ENCODE data around the gene NKD2.

The NKD2 gene

DNA sequence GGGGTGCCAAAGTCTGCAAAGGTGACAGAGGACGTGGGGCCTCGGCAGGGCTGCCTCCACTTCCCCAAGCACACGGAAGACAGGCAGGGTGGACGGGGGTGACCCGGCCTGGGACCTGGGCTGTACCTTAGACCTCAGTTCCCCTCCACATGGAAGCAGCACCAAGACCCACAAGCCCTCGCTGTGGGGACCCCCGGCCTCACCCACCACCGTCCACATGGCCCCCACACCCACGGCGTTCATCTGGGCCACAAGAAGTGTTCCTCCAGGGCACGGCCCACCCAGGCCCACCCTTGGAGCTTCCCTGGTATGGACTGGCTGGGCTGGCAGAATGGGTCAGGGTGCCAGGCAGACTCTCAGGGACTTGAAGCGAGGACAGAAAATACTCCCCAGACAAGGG, 45.8 kb upstream of the NKD2 start:
- TF ChIP-seq, protein P1, sequence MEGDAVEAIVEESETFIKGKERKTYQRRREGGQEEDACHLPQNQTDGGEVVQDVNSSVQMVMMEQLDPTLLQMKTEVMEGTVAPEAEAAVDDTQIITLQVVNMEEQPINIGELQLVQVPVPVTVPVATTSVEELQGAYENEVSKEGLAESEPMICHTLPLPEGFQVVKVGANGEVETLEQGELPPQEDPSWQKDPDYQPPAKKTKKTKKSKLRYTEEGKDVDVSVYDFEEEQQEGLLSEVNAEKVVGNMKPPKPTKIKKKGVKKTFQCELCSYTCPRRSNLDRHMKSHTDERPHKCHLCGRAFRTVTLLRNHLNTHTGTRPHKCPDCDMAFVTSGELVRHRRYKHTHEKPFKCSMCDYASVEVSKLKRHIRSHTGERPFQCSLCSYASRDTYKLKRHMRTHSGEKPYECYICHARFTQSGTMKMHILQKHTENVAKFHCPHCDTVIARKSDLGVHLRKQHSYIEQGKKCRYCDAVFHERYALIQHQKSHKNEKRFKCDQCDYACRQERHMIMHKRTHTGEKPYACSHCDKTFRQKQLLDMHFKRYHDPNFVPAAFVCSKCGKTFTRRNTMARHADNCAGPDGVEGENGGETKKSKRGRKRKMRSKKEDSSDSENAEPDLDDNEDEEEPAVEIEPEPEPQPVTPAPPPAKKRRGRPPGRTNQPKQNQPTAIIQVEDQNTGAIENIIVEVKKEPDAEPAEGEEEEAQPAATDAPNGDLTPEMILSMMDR (IDR thresholded peaks at IDR 0.05; ENCODE audit: low read depth, low read length) = no peak
- no peak overlapping the region for H3K4me3 ChIP-seq (ENCODE audit: low read depth, low read length)

DNA sequence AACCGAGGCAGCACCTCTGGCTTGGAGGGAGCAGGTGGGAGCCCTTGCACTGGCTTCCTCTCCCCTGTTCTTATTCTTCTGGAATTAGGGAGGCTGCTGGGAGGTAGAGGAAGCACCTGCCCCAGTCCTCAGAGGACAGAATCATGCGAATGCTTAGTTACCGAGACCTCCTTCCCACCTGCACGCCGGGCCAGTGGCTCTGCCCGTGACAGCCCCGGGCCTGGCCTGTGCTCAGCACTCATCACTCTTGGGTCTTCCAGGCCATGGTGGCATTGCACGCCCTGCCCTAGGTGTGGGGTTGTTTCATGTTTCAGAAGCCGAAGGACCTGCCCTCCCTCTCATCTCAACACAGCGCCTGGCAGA, 45.3 kb upstream of the NKD2 start:
- TF ChIP-seq, protein P1 (IDR thresholded peaks at IDR 0.05; ENCODE audit: low read depth, low read length) = no peak
- no peak overlapping the region for H3K4me3 ChIP-seq (ENCODE audit: low read depth, low read length)

DNA sequence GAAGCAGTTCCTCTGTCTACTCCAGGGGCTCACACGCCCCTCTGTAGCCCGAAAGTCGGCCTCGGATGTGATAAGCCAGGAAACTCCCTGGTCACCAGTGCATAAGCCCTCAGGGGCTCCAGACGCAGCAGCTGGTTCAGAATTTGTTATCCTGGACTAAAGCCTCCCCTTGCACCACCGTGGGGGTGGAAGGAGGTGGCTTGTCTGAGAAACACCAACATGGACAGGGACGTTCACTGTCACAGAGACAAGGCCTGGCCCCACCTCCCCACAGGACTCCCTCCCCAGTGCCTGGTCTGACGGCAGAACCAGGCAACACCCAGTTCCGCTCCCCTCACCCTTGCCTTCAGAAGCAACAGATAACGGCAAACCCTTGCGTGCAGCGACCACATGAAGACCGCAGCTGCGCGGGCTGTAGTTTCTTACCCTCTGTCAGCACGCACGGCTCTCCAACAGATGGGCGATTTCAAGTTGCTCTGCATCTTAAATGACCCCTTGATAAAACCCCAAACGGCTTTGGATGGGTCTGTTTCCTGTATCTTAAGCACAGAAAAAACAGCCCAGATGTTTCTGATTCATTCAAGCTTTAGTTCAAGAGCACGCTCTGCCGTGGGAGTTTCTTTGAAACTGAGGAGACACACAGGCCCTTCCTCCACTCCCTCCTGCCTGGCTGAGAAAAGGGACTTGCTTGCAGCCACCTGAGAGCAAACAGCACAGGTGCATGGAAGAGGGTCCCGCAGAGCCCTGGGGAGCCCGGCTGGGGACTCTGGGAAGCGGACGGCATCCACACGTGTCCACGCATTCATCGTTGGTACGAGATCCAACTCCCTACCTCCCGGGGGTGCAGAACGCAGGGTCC, 44.7 kb upstream of the NKD2 start:
- no peak overlapping the region for H3K4me3 ChIP-seq (ENCODE audit: low read depth, low read length)
- TF ChIP-seq, protein P1 (IDR thresholded peaks at IDR 0.05; ENCODE audit: low read depth, low read length) = no peak

DNA sequence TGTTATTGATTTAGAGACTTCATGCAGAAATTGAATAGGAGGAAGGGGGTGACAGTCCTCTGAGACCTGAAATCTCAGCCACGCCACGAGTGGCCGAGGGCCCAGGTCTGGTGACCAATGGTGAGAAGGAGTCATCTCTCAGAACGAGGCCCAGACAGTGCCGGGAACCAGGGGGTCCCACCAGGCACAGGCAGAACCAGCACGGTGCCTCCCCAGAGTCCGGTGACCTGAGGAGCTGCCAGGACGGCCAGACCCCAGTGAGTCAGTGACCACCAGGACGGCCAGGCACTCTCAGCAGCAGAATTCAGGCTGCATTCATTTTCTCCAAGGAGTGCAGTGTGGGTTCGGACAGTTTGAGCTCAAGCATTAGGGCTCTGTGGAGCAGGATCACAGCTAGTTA, 43.8 kb upstream of the NKD2 start:
- TF ChIP-seq, protein P1 (IDR thresholded peaks at IDR 0.05; ENCODE audit: low read depth, low read length) = no peak
- H3K4me3 ChIP-seq (ENCODE audit: low read depth, low read length) = no peak overlapping the region

DNA sequence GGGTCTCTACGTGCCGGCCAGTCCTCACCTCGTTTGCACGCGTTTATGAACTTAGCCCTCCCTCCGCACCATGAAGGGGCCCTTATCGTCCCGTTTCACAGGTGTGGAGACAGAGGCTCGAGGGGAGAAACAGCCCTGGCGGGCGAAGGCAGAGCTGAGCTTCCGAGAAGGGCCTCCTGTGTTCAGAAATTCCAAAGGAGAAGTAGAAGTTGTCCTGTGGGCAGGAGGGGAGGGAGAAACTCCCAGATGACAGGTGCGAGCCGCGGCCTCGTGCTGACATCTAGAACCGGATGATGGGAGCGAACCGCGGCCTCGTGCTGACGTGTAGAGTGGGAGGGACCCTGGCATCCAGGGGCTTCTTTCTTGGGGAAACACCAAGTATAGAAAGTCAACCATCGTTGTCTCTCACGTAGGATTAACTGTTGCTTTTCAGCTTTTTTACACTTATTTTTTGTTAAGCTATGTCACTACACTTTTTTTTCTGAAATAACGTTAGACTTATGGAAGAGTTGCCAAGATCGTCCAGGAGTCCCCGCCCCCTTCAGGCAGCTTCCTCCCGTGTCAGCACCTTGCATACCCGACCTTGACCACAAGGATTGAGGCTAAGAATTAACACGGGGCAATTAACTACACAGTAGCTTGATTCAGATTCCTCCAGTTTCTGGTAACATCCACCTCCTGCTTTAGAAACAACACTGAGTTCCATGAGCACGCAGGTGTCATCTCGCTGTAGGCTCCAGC, 42.8 kb upstream of the NKD2 start:
- H3K4me3 ChIP-seq (ENCODE audit: low read depth, low read length) = no peak overlapping the region
- TF ChIP-seq, protein P1 (IDR thresholded peaks at IDR 0.05; ENCODE audit: low read depth, low read length) = no peak

DNA sequence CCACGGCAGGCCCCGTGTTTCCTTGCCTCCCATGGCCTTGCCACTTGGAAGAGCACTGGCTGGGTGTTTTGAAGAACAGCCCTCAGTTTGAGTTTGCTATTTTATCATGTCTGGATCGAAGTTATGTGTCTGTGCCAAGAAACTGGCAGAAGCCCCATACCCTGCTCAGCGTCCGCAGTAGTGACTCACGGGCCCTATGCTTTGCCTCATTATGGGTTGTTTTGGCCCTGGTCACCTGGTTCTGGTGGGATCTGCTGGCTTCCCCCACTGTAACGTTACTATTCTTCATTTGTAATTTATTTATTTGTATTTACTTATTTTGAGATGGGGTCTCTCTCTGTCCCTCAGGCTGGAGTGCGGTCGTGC, 42.3 kb upstream of the NKD2 start:
- no peak overlapping the region for H3K4me3 ChIP-seq (ENCODE audit: low read depth, low read length)
- TF ChIP-seq, protein P1 (IDR thresholded peaks at IDR 0.05; ENCODE audit: low read depth, low read length) = no peak

DNA sequence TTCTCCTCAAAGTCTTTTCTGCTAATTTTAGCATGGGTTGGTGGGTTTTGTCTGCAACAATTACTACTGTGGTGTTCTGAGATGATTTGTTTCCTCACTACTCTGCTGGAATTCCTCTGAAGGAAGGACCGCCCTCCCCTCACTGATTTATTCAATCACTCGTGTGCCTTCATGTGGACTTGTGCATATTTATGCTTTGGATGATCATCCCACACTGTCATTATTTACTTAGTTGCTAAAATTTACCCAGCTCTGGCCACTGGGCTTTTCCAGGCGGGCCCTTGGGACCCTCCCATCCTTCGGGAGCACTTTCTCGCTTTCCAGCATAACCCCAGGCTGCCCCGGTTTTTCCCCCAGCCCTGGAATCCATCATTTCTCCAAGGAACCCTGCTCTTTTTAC, 41.7 kb upstream of the NKD2 start:
- no peak overlapping the region for H3K4me3 ChIP-seq (ENCODE audit: low read depth, low read length)
- TF ChIP-seq, protein P1 (IDR thresholded peaks at IDR 0.05; ENCODE audit: low read depth, low read length) = no peak
